Astrocyte of the cerebellum (primary cell): Measurements from ENCODE around the gene HECTD1.

Source experiments
- DNase-seq: peaks from one replicate; pipeline ENCODE4 v3.0.0-alpha.2; 2011; ENCODE audit warnings: low read depth
- H3K4me3 ChIP-seq: 2 replicates; pipeline ENCODE4 v1.5.1; 2011; ENCODE audit warnings: mild to moderate bottlenecking, low read depth, low read length, moderate library complexity
- CTCF ChIP-seq: IDR thresholded peaks from 2 replicates; pipeline ENCODE4 v1.5.1; 2012; ENCODE audit warnings: low read length, low read depth, moderate library complexity, mild to moderate bottlenecking; ENCODE audit errors: missing control alignments
- in situ Hi-C: cut with HindIII; loops from 2 replicates; pipeline ENCODE4 v1.10.0; 2017; ENCODE audit warnings: low sequenced_read_pairs

The HECTD1 gene

GRCh38 chr14:31137214-31137889 lies 70.2 kb downstream of the HECTD1 start:
- TF ChIP-seq CTCF, result no peak
- no peak overlapping the region for H3K4me3 ChIP-seq
- in situ Hi-C loops, result no loop called here
- no peak for DNase-seq

- TF ChIP-seq CTCF, result no peak
- in situ Hi-C loops, result no loop called here
- no peak overlapping the region for H3K4me3 ChIP-seq
- DNase-seq, result no peak
Measured at GRCh38 chr14:31133133-31133532, 74.5 kb downstream of the HECTD1 start.

GRCh38 chr14:31128601-31129526 lies 78.7 kb downstream of the HECTD1 start:
- DNase-seq, result no peak
- TF ChIP-seq CTCF, result no peak
- in situ Hi-C loops, result no loop called here
- H3K4me3 ChIP-seq, result no peak overlapping the region

- in situ Hi-C loops, result no loop called here
- TF ChIP-seq CTCF, result no peak
- no peak for DNase-seq
- H3K4me3 ChIP-seq, result no peak overlapping the region
Measured at GRCh38 chr14:31127690-31128089, 79.9 kb downstream of the HECTD1 start.

GRCh38 chr14:31126680-31127079 lies 80.9 kb downstream of the HECTD1 start:
- in situ Hi-C loops, result no loop called here
- no peak for TF ChIP-seq CTCF
- no peak for DNase-seq
- no peak overlapping the region for H3K4me3 ChIP-seq

- in situ Hi-C loops, result no loop called here
- no peak overlapping the region for H3K4me3 ChIP-seq
- no peak for DNase-seq
- no peak for TF ChIP-seq CTCF
Measured at GRCh38 chr14:31125231-31125630, 82.4 kb downstream of the HECTD1 start.
